ENCODE measurements around the gene CDKL5.

GRCh38 chrX:18650662-18651061, 225.3 kb downstream of the CDKL5 start:
- no peak for TF ChIP-seq REST (IDR thresholded peaks at IDR 0.05; ENCODE audit: insufficient replicate concordance, low read depth)
- no peak for TF ChIP-seq CTCF (IDR thresholded peaks at IDR 0.05; ENCODE audit: insufficient read depth, low read length)
- no peak for TF ChIP-seq POLR2AphosphoS5 (IDR thresholded peaks at IDR 0.05; ENCODE audit: low read depth)
- no peak for TF ChIP-seq GABPA (IDR thresholded peaks at IDR 0.05; ENCODE audit: low read depth)
